HG02973 (cell line): ENCODE measurements around the gene SAMD3.
"Not testable (repeated sequence)": the region's sequence is repeated elsewhere in the genome, so short reads cannot be mapped to it uniquely, and the experiment has no call there.

Experiments
- ATAC-seq: cut with Tn5 transposase; IDR thresholded peaks from one replicate; pipeline ENCODE4 v1.9.1; 2021; ENCODE audit warnings: moderate library complexity; ENCODE audit not compliant: unreplicated experiment

Gene SAMD3, protein sequence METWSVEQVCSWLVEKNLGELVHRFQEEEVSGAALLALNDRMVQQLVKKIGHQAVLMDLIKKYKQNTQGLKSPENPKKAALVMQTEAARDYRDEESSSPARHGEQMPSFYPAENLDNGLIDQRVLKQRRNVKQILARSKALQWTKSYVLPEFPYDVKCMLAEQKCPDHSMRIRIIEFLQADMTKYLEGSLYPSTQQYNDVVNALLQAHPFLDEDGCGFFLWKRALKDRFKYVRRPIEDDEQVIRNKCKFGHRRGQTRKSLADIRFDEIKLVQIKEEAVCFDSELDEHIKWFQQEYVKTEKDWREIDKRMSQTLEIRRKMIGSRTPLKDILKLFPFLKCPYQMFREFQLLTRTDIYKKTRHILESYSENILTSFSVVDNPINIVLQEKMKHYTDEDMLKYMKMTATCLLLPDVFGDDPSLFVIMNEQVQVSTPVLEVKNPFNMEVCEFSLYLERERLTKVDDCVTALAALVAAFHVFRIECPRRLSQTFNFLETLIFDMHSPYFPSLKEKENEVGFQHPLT

DNA sequence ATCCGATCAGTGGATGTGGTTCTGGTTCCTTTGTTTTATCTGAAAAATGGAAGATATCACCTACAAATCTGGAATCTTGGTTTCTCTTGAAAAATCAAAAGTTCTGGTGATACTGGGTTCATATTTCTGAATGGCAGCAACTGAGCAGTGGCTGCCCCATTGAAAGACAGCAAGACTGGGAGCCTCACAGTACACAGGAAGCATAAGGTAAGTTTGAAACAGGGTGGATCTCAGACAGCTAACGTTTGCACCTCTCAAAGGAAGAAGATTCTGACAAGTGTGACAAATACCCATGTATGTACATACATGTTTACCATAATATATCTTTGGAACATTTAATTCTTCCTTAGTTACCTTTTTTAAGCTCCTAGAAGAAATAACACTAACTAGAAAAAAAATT is at the start of gene SAMD3:
Gene SAMD3, minus strand, starts transcription at position 177 of the 400 bp plus-strand sequence. CDS start 7,678 bp downstream, outside the sequence.
- ATAC-seq = no peak

DNA sequence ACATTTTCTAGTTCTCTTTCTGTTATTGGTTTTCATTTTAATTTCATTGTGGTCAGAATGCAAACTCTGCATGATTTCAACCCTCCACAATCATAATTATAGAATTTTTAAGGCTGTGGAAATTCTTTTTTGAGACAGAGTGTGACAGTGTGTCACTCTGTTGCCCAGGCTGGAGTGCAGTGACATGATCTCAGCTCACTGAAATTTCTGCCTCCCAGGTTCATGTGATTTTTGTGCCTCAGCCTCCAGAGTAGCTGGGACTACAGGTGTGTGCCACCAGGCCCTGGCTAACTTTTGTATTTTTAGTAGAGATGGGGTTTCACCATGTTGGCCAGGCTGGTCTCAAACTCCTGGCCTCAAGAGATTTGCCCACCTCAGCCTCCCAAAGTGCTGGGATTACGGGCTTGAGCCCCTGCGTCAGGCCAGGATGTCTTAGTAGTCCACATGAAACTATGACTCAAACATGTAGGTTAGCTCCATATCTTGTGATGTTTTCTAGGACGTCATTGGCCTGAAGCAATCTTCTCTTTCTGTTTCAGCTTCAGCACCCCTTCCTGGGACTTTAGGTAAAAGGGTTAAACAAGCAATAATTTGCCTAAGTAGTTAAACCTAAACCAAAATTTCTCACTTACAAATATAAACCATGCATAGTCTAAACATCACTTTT is 47.4 kb upstream of the SAMD3 start:
- peak; percentile 86 for ATAC-seq

DNA sequence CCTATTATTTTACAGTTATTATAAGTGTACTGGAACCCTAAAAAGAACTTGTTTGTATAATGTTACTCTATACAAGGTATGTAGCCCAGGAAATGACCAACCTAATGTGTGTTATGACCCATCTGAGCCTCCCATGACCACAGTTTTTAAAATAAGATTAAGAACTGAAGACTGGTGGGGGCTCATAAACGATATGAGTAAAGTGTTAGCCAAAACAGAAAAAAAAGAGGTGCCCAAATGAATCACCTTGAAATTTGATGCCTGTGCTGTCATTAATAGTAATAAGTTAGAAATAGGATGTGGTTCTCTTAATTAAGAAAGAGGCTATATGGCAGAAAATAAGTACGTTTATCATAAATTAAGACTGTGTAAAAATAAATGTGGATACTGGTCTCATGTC is 42.8 kb upstream of the SAMD3 start:
- not testable (repeated sequence) for ATAC-seq

DNA sequence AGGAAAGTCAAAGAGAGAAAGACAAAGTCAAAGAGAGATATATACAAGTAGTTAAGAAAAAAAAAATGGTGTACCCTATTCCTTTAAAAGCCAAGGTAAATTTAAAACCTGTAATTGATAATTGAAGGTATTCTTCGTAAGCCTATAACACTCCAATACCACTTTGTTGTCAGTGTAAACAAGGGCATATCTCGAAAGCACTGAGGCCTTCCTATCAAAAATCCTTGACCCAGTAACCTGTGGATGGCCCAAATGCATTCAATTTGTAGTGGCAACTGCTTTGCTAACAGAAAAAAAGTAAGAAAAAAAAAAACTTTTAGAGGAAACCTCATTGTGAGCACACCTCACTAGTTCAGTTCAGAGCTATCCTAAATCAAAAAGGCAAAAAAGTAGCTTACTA is 39.3 kb upstream of the SAMD3 start:
- ATAC-seq = no peak

DNA sequence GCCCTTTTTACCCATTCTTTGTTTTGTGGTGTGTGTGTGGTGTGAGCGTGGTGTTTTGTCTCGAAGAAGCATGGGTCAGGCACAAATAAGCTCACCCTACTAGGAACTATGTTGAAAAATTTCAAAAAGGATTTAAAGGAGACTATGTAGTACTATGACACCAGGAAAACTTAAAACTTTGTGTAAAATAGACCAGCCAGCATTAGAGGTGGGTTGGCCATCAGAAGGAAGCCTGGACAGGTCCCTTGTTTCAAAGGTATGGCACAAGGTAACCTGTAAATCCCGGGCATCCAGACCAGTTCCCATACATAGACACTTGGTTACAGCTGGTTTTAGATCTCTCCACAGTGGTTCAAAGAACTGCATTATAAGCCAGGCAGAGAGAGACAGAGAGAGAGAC is 38.8 kb upstream of the SAMD3 start:
- ATAC-seq = not testable (repeated sequence)

DNA sequence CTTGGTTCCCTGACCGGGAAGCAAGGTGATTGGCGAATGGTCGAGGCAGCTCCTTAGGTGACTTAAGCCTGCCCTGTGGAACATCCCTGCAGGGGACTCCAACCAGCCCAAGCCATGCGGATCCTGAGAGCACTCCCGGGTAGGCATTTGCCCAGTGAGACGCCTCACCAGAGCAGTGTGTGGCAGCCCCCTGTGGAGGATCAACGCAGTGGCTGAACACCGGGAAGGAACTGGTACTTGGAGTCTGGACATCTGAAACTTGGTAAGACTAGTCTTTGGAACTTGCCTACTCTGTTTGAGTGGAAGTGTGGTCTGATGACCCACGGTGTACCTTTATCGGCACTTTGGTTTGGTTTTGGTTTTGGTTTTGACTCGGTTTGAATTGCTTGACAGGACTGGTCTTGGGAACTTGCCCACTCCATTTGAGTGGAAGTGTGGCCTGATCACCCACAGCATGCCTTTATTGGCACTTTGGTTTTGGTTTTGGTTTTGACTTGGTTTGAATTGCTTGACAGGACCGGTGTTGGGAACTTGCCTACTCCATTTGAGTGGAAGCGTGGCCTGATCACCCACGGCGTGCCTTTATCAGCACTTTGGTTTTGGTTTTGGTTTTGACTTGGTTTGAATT is 38.0 kb upstream of the SAMD3 start:
- ATAC-seq = peak; percentile 35

DNA sequence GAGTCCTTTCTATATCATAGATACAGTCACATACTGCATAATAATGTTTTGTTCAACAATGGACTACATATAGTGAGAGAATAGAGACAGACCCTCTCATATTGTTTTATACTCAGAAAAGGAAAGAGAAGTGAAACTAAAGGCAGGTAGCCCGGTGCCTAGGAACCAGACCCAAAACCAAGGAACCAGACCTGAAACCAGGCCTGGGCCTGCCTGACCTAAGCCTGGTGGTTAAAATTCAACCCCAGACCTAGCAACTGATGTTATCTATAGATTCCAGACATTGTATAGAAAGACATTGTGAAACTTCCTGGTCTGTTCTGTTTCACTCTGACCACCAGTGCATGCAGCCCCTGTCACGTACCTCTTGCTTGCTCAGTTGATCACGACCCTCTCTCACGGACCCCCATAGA is 37.3 kb upstream of the SAMD3 start:
- ATAC-seq = peak; percentile 59

DNA sequence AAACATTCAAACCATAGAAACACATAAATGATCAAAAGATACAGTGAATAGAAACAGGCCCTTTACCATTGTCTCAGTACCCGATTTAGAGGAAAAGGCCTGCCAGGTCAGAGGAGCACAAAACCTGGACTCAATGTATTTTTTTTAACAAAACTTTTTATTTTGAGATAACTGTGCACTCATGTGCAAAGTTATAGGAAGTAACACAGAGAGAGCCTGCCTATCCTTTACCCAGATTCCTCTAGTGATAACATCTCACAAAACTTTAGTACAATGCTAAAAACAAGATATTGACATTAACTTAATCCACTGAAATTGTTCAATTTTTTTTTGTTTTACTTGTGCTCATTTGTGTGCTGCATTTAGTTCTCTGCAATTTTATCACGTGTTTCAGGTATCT is 36.8 kb upstream of the SAMD3 start:
- peak; percentile 23 for ATAC-seq

DNA sequence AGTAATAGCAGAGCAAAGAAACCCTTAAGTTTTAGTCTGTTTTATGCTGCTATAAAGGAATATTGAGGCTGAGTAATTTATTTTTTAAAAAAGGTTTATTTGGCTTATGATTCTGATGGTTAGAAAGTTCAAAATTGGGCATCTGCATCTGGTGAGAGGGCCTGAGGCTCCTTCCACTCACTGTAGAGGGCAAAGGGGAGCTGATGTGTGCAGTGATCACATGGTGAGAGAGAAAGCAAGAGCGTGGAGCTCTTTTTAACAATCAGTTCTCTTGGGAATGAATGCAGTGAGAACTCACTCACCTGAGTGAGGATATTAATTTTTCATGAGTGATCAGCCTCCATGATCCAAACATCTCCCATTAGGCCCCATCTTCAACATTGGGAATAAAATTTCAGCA is 36.4 kb upstream of the SAMD3 start:
- ATAC-seq = no peak

DNA sequence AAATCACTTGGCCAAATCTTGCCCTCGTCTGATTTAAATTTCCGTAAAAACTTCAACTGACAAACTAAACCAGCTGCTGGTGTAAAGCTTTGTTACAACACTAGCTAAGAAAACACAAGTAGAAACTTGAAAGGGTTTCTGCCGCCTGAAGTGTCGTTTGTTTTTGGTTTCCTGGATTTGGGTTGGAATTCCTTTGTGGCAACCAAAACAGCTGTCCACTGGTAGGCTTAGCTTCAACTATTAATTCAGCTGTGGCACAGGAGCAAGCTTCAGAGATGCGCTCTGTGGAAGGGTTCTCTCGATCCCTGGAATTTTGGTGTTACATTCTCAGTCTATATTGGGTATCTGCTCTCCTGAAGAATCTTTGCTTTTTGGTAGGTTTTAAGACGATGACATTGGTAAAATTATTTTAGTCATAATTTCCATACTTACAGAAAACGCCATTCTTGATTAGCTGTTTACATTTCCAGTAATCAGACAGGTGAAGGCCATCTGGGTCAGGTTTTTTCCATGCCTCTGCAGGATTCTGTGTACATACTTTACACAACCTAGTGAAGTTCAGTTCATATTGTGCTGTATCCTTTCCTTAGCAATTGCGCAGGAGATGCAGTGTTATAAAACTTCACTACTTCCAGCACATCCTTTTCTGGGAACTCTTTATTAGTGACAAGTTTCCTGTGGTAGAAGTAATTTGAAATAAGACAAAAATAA is 29.9 kb upstream of the SAMD3 start:
- no peak for ATAC-seq

DNA sequence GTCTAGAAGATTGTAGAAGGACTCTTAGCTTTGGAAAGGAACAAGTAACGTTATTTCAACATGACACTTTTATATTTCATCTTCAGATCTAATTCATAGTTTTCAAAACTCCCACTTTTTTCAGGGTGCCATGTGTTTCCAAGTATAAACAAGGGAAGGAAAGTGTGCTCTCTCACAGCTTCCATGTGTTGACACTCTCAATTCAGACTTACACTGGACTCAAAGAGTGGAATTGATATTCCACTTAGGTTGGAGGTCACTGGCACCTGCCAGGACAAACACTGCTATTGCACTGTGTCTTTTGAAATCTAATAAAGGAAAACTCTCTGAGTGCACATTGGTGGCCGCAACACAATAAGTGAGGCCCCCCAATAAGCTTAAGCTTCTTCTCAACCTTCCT is 22.5 kb upstream of the SAMD3 start:
- ATAC-seq = no peak

DNA sequence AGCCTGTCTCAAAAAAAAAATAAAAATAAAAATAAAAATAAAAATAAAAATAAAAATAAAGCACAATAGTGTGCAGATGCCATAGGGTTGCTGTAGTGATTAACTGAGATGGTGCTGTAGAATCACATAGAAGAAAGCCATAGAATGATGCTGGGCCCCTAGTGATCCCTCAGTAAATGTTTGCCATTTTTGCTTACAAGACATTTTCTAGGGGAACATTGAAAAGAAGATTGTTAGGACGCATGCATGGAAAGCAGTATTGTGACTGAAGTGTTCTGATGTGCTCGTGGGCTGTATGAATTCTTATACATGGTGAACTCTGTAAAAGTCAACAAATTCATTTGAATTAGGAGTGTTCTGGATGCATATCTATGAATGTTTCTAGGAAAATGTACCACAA is 22.0 kb upstream of the SAMD3 start:
- ATAC-seq = no peak

DNA sequence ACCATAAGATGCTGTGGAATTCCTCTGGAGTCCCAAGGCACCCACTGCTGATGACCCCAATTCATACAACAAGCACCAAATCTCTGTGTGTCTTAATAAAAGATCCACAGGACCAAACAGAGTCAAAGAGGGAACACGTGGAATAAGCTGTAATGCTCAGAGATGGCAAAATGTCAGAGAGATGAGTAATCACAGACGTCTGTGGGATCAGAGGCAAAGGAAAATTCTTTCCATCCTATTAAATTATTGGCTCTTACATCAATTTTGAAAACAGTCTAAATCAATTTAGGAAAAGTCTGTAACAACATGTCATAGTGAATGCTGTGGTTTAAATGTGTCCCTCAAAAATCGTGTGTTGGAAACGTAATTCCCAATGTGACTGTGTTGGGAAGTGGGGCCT is 17.5 kb upstream of the SAMD3 start:
- no peak for ATAC-seq

DNA sequence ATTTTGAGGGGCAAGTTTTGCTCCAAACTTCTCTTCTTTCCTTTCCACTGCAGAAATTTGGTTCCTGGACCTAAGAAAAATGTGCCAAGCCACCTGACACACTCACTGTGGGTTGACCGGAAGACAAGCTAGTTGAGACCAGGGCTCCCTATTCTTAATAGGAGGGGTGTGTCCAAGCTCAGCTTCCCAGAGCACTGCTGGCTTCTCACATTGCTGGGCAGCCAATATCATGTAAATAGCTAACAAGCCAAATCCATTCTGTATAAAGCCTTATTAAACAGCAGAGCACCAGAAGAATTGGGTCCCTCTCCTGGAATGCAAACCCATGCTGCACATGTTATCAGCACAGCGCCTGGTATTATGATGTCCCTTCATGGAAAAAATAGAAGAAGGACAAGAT is 17.0 kb upstream of the SAMD3 start:
- ATAC-seq = no peak

DNA sequence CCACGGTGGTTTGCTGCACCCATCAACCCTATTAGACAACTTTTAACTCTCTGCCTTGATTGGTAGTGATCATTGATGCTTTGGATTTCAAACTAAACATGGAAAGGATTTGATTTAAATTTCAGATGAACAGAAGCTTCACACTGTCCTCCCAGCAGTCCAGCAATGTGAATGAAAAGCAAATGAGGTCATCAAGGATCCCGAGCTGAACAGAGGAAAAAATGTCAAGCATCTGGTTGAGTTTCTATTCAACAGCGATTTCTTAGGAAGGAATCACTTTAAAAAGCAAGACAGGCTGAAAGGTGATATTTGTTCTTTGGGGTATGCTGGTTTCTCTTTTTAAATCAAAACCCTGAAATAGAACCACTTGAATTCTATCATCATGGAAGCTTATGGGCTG is 10.6 kb upstream of the SAMD3 start:
- no peak for ATAC-seq

DNA sequence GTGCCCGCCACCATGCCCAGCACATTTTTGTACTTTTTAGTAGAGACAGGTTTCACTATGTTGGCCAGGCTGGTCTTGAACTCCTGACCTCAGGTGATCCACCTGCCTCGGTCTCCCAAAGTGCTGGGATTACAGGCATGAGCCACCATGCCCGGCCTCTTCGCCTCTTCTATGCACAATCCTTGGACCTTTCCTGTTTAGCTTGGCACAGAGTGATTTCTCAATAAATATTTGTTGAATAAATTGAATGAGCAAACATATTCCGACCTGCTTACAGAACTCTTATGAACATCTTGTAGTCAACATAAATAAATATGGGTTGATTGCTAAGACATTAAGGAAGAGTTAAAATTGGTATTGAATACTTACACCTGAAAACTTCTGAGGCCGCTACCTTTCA is 7.8 kb upstream of the SAMD3 start:
- ATAC-seq = not testable (repeated sequence)

DNA sequence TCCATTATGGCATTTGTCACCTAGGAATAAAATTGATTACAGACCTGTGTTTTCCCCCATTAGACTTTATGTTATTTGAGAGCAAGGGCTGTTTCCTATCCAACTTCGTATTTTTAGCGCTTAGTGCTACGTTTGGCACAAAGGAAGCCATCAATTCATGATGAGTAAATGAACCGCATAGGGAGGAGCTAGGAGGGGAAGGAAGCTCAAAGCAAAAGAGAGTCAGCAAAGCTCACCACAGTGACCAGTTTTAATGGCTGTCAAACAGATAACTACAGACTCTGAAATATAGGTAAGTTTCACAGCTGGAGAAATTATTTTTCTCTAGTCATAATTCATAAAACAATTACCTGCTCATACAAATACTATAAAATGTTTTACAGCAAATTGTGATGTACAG is 6.9 kb upstream of the SAMD3 start:
- ATAC-seq = no peak

DNA sequence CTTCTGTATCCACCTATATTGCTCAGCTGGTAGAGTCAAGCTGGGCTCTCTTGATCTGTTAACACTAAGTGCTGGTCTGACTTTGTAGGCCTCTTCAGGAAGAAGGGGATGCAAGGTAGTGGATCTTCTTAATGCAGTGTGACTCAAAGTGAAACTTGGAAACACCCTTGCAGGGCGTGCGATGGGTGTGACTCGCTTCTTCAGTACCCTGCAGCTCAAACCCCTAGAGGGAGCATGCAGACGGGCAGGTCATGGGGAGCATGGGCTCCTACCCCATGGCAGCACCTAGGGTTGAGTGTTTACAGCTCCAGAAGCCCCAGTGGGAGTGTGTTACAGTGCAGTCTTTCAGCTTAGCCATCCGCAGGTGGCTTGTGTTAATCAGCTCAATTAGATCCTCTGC is 757 bp upstream of the SAMD3 start:
- ATAC-seq = peak; percentile 97

DNA sequence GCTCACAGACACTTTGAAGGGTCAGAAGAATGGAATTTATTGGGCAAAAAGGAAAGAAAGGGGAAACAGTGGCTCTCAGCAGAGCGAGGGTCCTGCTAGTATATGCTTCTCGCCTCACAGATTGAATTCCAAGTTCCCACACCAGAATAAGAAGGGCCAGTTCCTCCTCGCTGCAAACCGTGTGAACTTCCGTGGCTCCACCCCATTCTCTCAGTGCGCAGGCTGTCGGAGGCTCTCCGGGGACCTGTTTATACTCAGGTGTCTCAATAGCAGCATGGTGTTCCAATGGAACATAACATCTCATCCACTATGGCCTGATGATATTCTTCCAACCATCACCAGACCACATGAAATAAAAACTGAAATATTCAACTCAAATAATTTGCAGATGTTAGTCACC is 4.6 kb downstream of the SAMD3 start:
- ATAC-seq = no peak

DNA sequence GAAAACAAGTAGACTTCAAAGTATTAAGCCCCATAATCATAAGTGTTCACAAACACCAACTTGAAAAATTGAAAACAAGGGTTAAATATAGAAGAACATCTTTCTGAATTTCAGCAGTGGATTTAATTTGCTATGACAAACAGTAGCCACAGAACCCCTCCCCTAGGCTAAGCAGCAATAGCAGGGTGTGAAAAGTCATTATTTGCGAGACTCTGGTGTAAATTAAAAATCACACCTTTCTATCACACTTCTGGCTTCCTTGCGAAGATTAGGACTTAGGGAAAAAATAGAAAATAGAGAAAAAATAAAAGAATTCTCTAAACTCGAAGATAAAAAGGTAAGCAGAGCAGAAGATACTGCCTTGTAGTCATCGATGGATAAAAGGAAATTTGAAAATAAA is 6.1 kb downstream of the SAMD3 start:
- no peak for ATAC-seq

DNA sequence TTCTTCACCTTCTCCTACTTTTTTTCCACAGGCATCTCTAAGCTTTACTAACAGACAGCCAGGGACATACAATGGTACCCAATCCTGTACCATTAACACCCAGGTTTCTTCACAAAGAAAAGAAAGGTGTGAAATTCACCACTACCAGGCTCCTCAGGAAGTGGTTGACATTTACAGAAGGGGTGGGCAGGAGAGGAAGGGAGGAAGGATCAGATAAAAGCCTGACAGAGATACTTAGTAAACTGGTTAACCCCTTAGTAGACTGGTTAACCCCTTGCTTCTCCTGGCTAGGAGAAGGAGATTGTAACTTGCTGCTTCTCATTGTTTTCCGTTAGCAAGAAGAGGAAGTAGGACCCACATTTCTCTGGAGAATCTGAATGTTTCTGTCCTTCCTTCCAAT is 7.2 kb downstream of the SAMD3 start:
- no peak for ATAC-seq
